Sigmoid colon (tissue), 4 donors: ENCODE data around the gene GSG1L.

Source experiments
- CTCF ChIP-seq, 4 experiments: fragments of 450-650 bp in 3 of 4; fragments of 200-600 bp in 1 of 4; IDR thresholded peaks; one replicate each; pipeline ENCODE4 v1.5.1; 2016 to 2019; ENCODE audit warnings: antibody characterized with exemption in 4 of 4, mild to moderate bottlenecking in 3 of 4, moderate library complexity in 2 of 4
- EP300 ChIP-seq, 4 donors: sonication (generic); formaldehyde crosslinking; IDR thresholded peaks; one replicate each; pipeline ENCODE4 v1.6.1; 2017; ENCODE audit warnings: antibody characterized with exemption in 4 of 4
- POLR2A ChIP-seq, 2 donors: fragments of 450-650 bp; IDR thresholded peaks; one replicate each; pipeline ENCODE4 v1.6.1; 2016; ENCODE audit warnings: antibody characterized with exemption in 2 of 2, mild to moderate bottlenecking in 2 of 2, moderate library complexity in 2 of 2
- POLR2AphosphoS5 ChIP-seq, 4 donors: sonication (generic); formaldehyde crosslinking; IDR thresholded peaks; one replicate each; pipeline ENCODE4 v1.6.1; 2017; ENCODE audit warnings: antibody characterized with exemption in 4 of 4

GRCh38 chr16:27843800-27844199 lies 219.7 kb downstream of the GSG1L start:
- TF ChIP-seq CTCF (IDR thresholded peaks at IDR 0.05) (no peak), POLR2A (IDR thresholded peaks at IDR 0.05) (no peak), POLR2AphosphoS5 (IDR thresholded peaks at IDR 0.05) (no peak), EP300 (IDR thresholded peaks at IDR 0.05) (no peak)
